ENCODE data around the gene SLC25A42.
A peak's percentile ranks its signal among the peaks of the same experiment; 100 is the strongest.

The SLC25A42 gene

GRCh38 chr19:19051478-19052213, 12.1 kb upstream of the SLC25A42 start:
- no peak for DNase-seq

- DNase-seq = no peak
These were observed 10.9 kb upstream of the SLC25A42 start for GRCh38 chr19:19052921-19053320.

- DNase-seq = peak; percentile 58
These were observed 10.1 kb upstream of the SLC25A42 start for GRCh38 chr19:19053508-19054314.

- DNase-seq = no peak
These were observed 9.4 kb upstream of the SLC25A42 start for GRCh38 chr19:19054315-19054938.

GRCh38 chr19:19054939-19055440, 8.8 kb upstream of the SLC25A42 start:
- DNase-seq = no peak

GRCh38 chr19:19055701-19056100, 8.1 kb upstream of the SLC25A42 start:
- DNase-seq = no peak

GRCh38 chr19:19056636-19057275, 7.0 kb upstream of the SLC25A42 start:
- DNase-seq = no peak

GRCh38 chr19:19057317-19057716, 6.5 kb upstream of the SLC25A42 start:
- no peak for DNase-seq

GRCh38 chr19:19057720-19058119, 6.1 kb upstream of the SLC25A42 start:
- DNase-seq = no peak

GRCh38 chr19:19059018-19059836, 4.6 kb upstream of the SLC25A42 start:
- DNase-seq = no peak

- DNase-seq = no peak
These were observed 3.8 kb upstream of the SLC25A42 start for GRCh38 chr19:19059837-19060611.

- DNase-seq = no peak
These were observed 2.3 kb upstream of the SLC25A42 start for GRCh38 chr19:19061506-19061905.

GRCh38 chr19:19062454-19063182, 1.2 kb upstream of the SLC25A42 start:
- DNase-seq = no peak

- no peak for DNase-seq
These were observed 416 bp downstream of the SLC25A42 start for GRCh38 chr19:19064098-19064722.

GRCh38 chr19:19064811-19065745, 1.3 kb downstream of the SLC25A42 start:
- no peak for DNase-seq

GRCh38 chr19:19067276-19068072, 3.7 kb downstream of the SLC25A42 start:
- no peak for DNase-seq

GRCh38 chr19:19068659-19069654, 5.2 kb downstream of the SLC25A42 start:
- no peak for DNase-seq

Data from NCI-H1436 (cell line).